Measurements from ENCODE around the gene CDHR3.

GRCh38 chr7:106063692-106064091 is 100.6 kb downstream of the CDHR3 start:
- no peak for TF ChIP-seq CTCF (conservative IDR thresholded peaks at IDR 0.05 in 1 of 2, IDR thresholded peaks at IDR 0.05 in 1 of 2; ENCODE audit: low read depth in 1 of 2, low read length in 2 of 2)
- no peak for TF ChIP-seq EZH2 (IDR thresholded peaks at IDR 0.05; ENCODE audit: low read length, missing control alignments)

All from fibroblast of lung (primary cell).